Uterus (tissue), 2 donors: ENCODE data around the gene UGT1A6.

Source experiments
- CTCF ChIP-seq, 4 experiments: fragments of 200-600 bp in 2 of 4; fragments of 450-650 bp in 2 of 4; sonication (generic) in 2 of 4; IDR thresholded peaks; one replicate each; pipeline ENCODE4 v1.5.1; 2016 to 2019; ENCODE audit warnings: antibody characterized with exemption in 4 of 4, mild to moderate bottlenecking in 2 of 4, moderate library complexity in 1 of 4
- POLR2A ChIP-seq, 2 donors: fragments of 450-650 bp; IDR thresholded peaks; one replicate each; pipeline ENCODE4 v1.6.1; 2016; ENCODE audit warnings: antibody characterized with exemption in 2 of 2, mild to moderate bottlenecking in 1 of 2, moderate library complexity in 1 of 2

GRCh38 chr2:233769260-233769659, 76.6 kb downstream of the UGT1A6 start:
- TF ChIP-seq CTCF (IDR thresholded peaks at IDR 0.05) (no peak), POLR2A (IDR thresholded peaks at IDR 0.05) (no peak)
